Measurements from ENCODE around the gene ARL6IP5. TPM values are rescaled to one million over a fixed set of nuclear protein-coding genes. Genes with fewer than 3 reads are reported as not detected.

Gene ARL6IP5
- total RNA-seq, 1 experiment from 2014 or later, result 16.9 TPM

DNA sequence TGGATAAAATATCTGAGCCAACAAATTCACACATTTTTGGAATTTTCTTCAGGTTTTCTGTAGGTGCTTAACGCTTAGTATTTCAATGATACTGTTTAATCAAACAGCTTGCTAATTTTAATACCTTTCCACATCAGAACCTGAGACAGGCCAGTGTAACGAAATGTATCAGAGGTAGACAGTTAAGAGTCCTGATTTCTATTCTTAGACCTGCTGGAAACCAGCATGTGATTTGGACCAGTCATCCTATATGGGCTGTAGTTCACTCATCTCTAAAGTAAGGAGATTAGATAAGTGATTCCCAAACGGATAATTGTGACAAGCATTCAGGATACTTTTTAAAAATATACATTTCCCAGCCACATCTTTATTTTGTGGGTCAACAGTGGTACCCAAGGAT, 18.4 kb downstream of the ARL6IP5 start:
- H3K4me3 Mint-ChIP-seq, result no peak overlapping the region
- H3K14ac ChIP-seq (ENCODE audit: insufficient read depth, low read length), result no peak overlapping the region
- no peaks in the 10 kb centered on the region for H3K79me2 ChIP-seq (ENCODE audit: insufficient read depth, low read length)
- no peak overlapping the region for H3K18ac ChIP-seq (ENCODE audit: insufficient read length, low read depth, low read length)
- no peaks in the 10 kb centered on the region for H3K4me1 Mint-ChIP-seq
- H3K9ac ChIP-seq (ENCODE audit: extremely low read depth, insufficient read length, low read length), result no peak overlapping the region
- no peak overlapping the region for H3K56ac ChIP-seq (ENCODE audit: insufficient read length, low read depth, low read length)
- H3K9me3 Mint-ChIP-seq, result no peaks in the 10 kb centered on the region
- H2BK15ac ChIP-seq (ENCODE audit: low read depth, low read length), result no peak overlapping the region
- no peak overlapping the region for H2BK12ac ChIP-seq (ENCODE audit: insufficient read length, low read depth, low read length)
- H3K27ac ChIP-seq (ENCODE audit: insufficient read length, low read depth, low read length), result no peak overlapping the region
- H4K5ac ChIP-seq (ENCODE audit: insufficient read length, low read depth, low read length), result no peak overlapping the region
- H3K79me1 ChIP-seq (ENCODE audit: insufficient read depth, low read depth, low read length, poor library complexity, severe bottlenecking), result no peaks in the 10 kb centered on the region
- H4K8ac ChIP-seq (replicated peaks; ENCODE audit: insufficient read length, low read depth, low read length), result no peak overlapping the region
- DNase-seq, result no peak
- no peak overlapping the region for H2AFZ ChIP-seq (ENCODE audit: low read length)
- H2BK120ac ChIP-seq (ENCODE audit: low read depth, low read length, poor library complexity, severe bottlenecking), result no peak overlapping the region
- no peak overlapping the region for H3K23ac ChIP-seq (ENCODE audit: insufficient read length, low read depth, low read length)
- H3K27ac Mint-ChIP-seq, result no peak overlapping the region
- H3K23me2 ChIP-seq (ENCODE audit: insufficient read length, low read depth, low read length, poor library complexity, severe bottlenecking), result no peaks in the 10 kb centered on the region
- H3K4me2 ChIP-seq (ENCODE audit: insufficient read depth, insufficient read length, low read length), result no peak overlapping the region
- H3K27me3 ChIP-seq (ENCODE audit: insufficient read depth, low read length), result no peaks in the 10 kb centered on the region
- no CpG with 5 or more reads among the region's 3 CpGs for WGBS (ENCODE audit: extremely low coverage, insufficient read length, low lambda C conversion rate)
- H3K27me3 Mint-ChIP-seq (ENCODE audit: low read depth), result no peaks in the 10 kb centered on the region
- H2BK20ac ChIP-seq (ENCODE audit: low read depth, low read length, poor library complexity, severe bottlenecking), result no peak overlapping the region
- H3T11ph ChIP-seq (ENCODE audit: low read length), result no peak overlapping the region
- H4K20me1 ChIP-seq (ENCODE audit: control insufficient read depth, insufficient read depth, insufficient read length), result no peaks in the 10 kb centered on the region
- no peaks in the 10 kb centered on the region for H3K9me3 ChIP-seq (ENCODE audit: control insufficient read depth, low read depth, low read length)
- no peak overlapping the region for H2AK5ac ChIP-seq (ENCODE audit: insufficient read length, low read length)
- H4K91ac ChIP-seq (ENCODE audit: insufficient read length, low read depth, low read length), result no peak overlapping the region
- no peak overlapping the region for H2BK5ac ChIP-seq (ENCODE audit: insufficient read length, low read length)
- H3K36me3 Mint-ChIP-seq (ENCODE audit: insufficient read depth in 1 of 3, low read depth in 3 of 3), result peaks cover 0 to 13% (median 0%) of the 10 kb centered on the region in 3 experiments; a peak in 1 of 7 replicates
- TF ChIP-seq, protein P1, sequence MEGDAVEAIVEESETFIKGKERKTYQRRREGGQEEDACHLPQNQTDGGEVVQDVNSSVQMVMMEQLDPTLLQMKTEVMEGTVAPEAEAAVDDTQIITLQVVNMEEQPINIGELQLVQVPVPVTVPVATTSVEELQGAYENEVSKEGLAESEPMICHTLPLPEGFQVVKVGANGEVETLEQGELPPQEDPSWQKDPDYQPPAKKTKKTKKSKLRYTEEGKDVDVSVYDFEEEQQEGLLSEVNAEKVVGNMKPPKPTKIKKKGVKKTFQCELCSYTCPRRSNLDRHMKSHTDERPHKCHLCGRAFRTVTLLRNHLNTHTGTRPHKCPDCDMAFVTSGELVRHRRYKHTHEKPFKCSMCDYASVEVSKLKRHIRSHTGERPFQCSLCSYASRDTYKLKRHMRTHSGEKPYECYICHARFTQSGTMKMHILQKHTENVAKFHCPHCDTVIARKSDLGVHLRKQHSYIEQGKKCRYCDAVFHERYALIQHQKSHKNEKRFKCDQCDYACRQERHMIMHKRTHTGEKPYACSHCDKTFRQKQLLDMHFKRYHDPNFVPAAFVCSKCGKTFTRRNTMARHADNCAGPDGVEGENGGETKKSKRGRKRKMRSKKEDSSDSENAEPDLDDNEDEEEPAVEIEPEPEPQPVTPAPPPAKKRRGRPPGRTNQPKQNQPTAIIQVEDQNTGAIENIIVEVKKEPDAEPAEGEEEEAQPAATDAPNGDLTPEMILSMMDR (conservative IDR thresholded peaks at IDR 0.05), result no peak
- no peak overlapping the region for H3K4ac ChIP-seq (ENCODE audit: low read depth, low read length)
- no peaks in the 10 kb centered on the region for H3K4me1 ChIP-seq (ENCODE audit: insufficient read depth, low read length)

Measured in H9 (cell line).